HepG2 (cell line): ENCODE results near the gene ELOVL5.

Experiments used
- ATF1 ChIP-seq: IDR thresholded peaks from 2 replicates; pipeline ENCODE4 v1.6.1; 2016; ENCODE audit warnings: mild to moderate bottlenecking, control low read depth
- ATF3 ChIP-seq: sonication (generic); formaldehyde crosslinking; IDR thresholded peaks from 2 replicates; pipeline ENCODE4 v1.4.0; 2020; ENCODE audit warnings: missing genetic modification reagents
- CTCF ChIP-seq: sonication (generic); formaldehyde crosslinking; IDR thresholded peaks from 2 replicates; pipeline ENCODE4 v1.5.0; 2020; ENCODE audit warnings: mild to moderate bottlenecking, missing genetic modification reagents, moderate library complexity
- ETS1 ChIP-seq: sonication (generic); formaldehyde crosslinking; IDR thresholded peaks from 2 replicates; pipeline ENCODE4 v1.4.0; 2020; ENCODE audit warnings: missing genetic modification reagents
- JUND ChIP-seq: sonication (generic); formaldehyde crosslinking; IDR thresholded peaks from 2 replicates; pipeline ENCODE4 v1.8.0; 2022; ENCODE audit warnings: mild to moderate bottlenecking, missing genetic modification reagents
- PAF1 ChIP-seq: IDR thresholded peaks from 2 replicates; pipeline ENCODE4 v1.6.1; 2016; ENCODE audit warnings: missing genetic modification reagents, missing compliant biosample characterization
- POLR2A ChIP-seq, 2 experiments: IDR thresholded peaks; 2 replicates each; pipeline ENCODE4 v1.6.1; 2011; ENCODE audit warnings: low read depth in 2 of 2, low read length in 2 of 2, mild to moderate bottlenecking in 1 of 2, moderate library complexity in 1 of 2; ENCODE audit not compliant: insufficient read depth in 1 of 2
- YY1 ChIP-seq: IDR thresholded peaks from 2 replicates; pipeline ENCODE4 v1.6.1; 2011; ENCODE audit warnings: low read length, low read depth, moderate library complexity, mild to moderate bottlenecking; ENCODE audit not compliant: insufficient read depth, insufficient replicate concordance

GRCh38 chr6:53343092-53343491 is 5.7 kb downstream of the ELOVL5 start:
- TF ChIP-seq ETS1 (CRISPR knock-in tag) = no peak
- no peak for TF ChIP-seq ATF1 (CRISPR knock-in tag)
- TF ChIP-seq JUND = no peak
- TF ChIP-seq YY1 = no peak
- no peak for TF ChIP-seq POLR2A (IDR thresholded peaks at IDR 0.05; ENCODE audit: insufficient read depth in 1 of 2, low read depth in 2 of 2, low read length in 2 of 2)
- TF ChIP-seq CTCF (CRISPR knock-in tag) = no peak
- no peak for TF ChIP-seq ATF3
- no peak for TF ChIP-seq PAF1 (CRISPR knock-in tag)
